Pons (tissue), 1 donor: ENCODE data around the gene NTRK3.
"Not testable (repeated sequence)": the region's sequence is repeated elsewhere in the genome, so short reads cannot be mapped to it uniquely, and the experiment has no call there.

ENCODE experiments used
- DNase-seq: peaks from one replicate; pipeline ENCODE4 v3.0.0-alpha.2; 2016; ENCODE audit warnings: low spot score

NTRK3 gene

GRCh38 chr15:87877114-87877810 is 379.3 kb downstream of the NTRK3 start:
- no peak for DNase-seq

GRCh38 chr15:87874896-87875711 is 381.4 kb downstream of the NTRK3 start:
- DNase-seq = peak; percentile 65

- DNase-seq = no peak
Observed at GRCh38 chr15:87873516-87873915, 383.0 kb downstream of the NTRK3 start.

GRCh38 chr15:87871731-87872320 is 384.7 kb downstream of the NTRK3 start:
- peak; percentile 33 for DNase-seq

- DNase-seq = no peak
Observed at GRCh38 chr15:87871258-87871681, 385.3 kb downstream of the NTRK3 start.

GRCh38 chr15:87866961-87867360 is 389.6 kb downstream of the NTRK3 start:
- DNase-seq = no peak

- DNase-seq = no peak
Observed at GRCh38 chr15:87863152-87863551, 393.4 kb downstream of the NTRK3 start.

- DNase-seq = no peak
Observed at GRCh38 chr15:87860743-87861142, 395.8 kb downstream of the NTRK3 start.

- DNase-seq = no peak
Observed at GRCh38 chr15:87858651-87859050, 397.9 kb downstream of the NTRK3 start.

- no peak for DNase-seq
Observed at GRCh38 chr15:87851497-87851896, 405.0 kb downstream of the NTRK3 start.

- DNase-seq = no peak
Observed at GRCh38 chr15:87850916-87851315, 405.6 kb downstream of the NTRK3 start.

- DNase-seq = no peak
Observed at GRCh38 chr15:87849181-87849580, 407.4 kb downstream of the NTRK3 start.

- no peak for DNase-seq
Observed at GRCh38 chr15:87848012-87848411, 408.5 kb downstream of the NTRK3 start.

- DNase-seq = no peak
Observed at GRCh38 chr15:87846746-87847145, 409.8 kb downstream of the NTRK3 start.

- DNase-seq = no peak
Observed at GRCh38 chr15:87843312-87843711, 413.2 kb downstream of the NTRK3 start.

- DNase-seq = no peak
Observed at GRCh38 chr15:87841426-87841998, 415.0 kb downstream of the NTRK3 start.

GRCh38 chr15:87835830-87836229 is 420.7 kb downstream of the NTRK3 start:
- not testable (repeated sequence) for DNase-seq

GRCh38 chr15:87833333-87833732 is 423.2 kb downstream of the NTRK3 start:
- DNase-seq = not testable (repeated sequence)

- DNase-seq = peak; percentile 9
Observed at GRCh38 chr15:87829332-87830050, 427.0 kb downstream of the NTRK3 start.

GRCh38 chr15:87828608-87829007 is 427.9 kb downstream of the NTRK3 start:
- DNase-seq = no peak

GRCh38 chr15:87827131-87827530 is 429.4 kb downstream of the NTRK3 start:
- DNase-seq = no peak
